HG03565 (cell line): ENCODE data around the gene LGI1.

ENCODE experiments used
- ATAC-seq: cut with Tn5 transposase; IDR thresholded peaks from one replicate; pipeline ENCODE4 v1.9.1; 2021; ENCODE audit warnings: mild to moderate bottlenecking, moderate library complexity; ENCODE audit not compliant: unreplicated experiment

Gene LGI1

GRCh38 chr10:93757801-93758507, at the start of gene LGI1:
Gene LGI1, plus strand, starts transcription at chr10:93757936. Its CDS starts 209 bp downstream, at chr10:93758145.
- no peak for ATAC-seq

- no peak for ATAC-seq
These were observed 47.3 kb upstream of the LGI1 start for GRCh38 chr10:93710333-93710909.

GRCh38 chr10:93711891-93712290, 45.8 kb upstream of the LGI1 start:
- no peak for ATAC-seq

GRCh38 chr10:93712593-93712992, 45.1 kb upstream of the LGI1 start:
- ATAC-seq: no peak

- peak; percentile 91 for ATAC-seq
These were observed 42.4 kb upstream of the LGI1 start for GRCh38 chr10:93715345-93715744.

GRCh38 chr10:93716766-93717165, 41.0 kb upstream of the LGI1 start:
- no peak for ATAC-seq

- ATAC-seq: no peak
These were observed 38.6 kb upstream of the LGI1 start for GRCh38 chr10:93718937-93719725.

GRCh38 chr10:93719901-93720300, 37.8 kb upstream of the LGI1 start:
- no peak for ATAC-seq

GRCh38 chr10:93722550-93722949, 35.2 kb upstream of the LGI1 start:
- ATAC-seq: no peak

GRCh38 chr10:93723153-93723552, 34.6 kb upstream of the LGI1 start:
- ATAC-seq: no peak

GRCh38 chr10:93726024-93726423, 31.7 kb upstream of the LGI1 start:
- ATAC-seq: no peak

- ATAC-seq: no peak
These were observed 16.4 kb upstream of the LGI1 start for GRCh38 chr10:93741367-93741766.

- ATAC-seq: peak; percentile 93
These were observed 14.9 kb upstream of the LGI1 start for GRCh38 chr10:93742633-93743349.

GRCh38 chr10:93745408-93746065, 12.2 kb upstream of the LGI1 start:
- ATAC-seq: no peak

GRCh38 chr10:93746844-93747284, 10.9 kb upstream of the LGI1 start:
- ATAC-seq: no peak

GRCh38 chr10:93749218-93749799, 8.4 kb upstream of the LGI1 start:
- ATAC-seq: no peak

- no peak for ATAC-seq
These were observed 6.6 kb upstream of the LGI1 start for GRCh38 chr10:93751124-93751523.

GRCh38 chr10:93751832-93752231, 5.9 kb upstream of the LGI1 start:
- ATAC-seq: no peak

GRCh38 chr10:93752761-93753160, 5.0 kb upstream of the LGI1 start:
- ATAC-seq: no peak

- no peak for ATAC-seq
These were observed 4.0 kb upstream of the LGI1 start for GRCh38 chr10:93753621-93754250.
